Stimulated activated CD4-positive, alpha-beta T cell treated with anti-CD3 and anti-CD28 coated beads, Interleukin-4, amount 100 ng/mL, for 4 hours (primary cell): Measurements from ENCODE around the gene KCND2.

Experiments
- DNase-seq, 2 experiments: peaks; one replicate each; pipeline ENCODE4 v3.0.0-alpha.2; 2020

Gene KCND2

DNA sequence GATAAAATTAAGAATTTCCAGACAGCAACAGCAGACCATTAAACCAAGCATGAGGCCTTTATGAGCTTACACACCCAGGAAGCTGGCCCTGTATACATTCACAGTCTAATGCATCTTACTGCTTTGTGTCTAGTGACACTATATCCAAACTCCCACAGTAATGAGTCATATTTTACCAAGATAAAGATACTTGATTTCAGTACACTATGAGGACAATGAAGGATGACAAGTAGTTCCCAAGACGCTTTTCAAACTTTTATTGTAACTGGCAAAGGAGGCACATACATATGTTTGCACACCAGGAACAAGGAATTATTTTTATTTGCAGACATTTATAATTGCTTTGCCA is 437.0 kb downstream of the KCND2 start:
- DNase-seq: no peak

GRCh38 chr7:120714945-120715344 is 442.0 kb downstream of the KCND2 start:
- no peak for DNase-seq

DNA sequence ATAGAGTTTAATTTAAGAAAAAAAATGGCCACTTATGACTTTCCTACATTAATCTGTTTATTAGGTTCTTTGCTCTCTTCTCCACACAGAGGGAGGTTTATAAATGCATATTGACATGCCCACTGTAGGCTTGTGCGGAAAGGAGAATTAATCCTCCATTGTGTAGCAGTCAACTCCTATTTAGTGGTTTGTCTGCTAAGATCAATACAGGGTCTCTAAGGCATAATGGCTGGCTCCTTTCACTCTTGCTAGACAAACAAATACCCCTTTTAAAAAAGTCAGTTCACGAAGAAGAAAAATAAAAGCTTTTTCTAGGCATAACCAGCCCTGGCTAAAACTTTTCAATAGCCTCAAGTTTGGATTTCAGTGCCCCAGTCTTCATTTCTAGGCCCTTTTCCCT is 443.3 kb downstream of the KCND2 start:
- no peak for DNase-seq

DNA sequence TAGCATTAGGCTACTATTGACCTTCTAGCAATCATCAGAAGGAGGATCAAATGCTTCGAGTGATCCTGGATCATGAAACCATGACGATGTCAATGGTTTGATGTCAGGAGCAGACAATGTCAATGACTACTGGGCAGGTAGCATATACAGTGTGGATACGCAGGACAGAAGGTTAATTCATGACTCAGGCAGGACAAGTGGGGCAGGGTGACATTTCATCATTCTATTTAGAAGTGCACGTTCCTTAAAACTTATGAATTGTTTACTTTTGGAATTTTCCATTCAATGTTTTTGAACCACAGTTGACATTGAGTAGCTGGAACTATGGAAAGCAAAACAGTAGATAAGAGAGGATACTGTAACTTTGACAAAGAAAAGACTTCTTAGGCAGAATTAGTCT is 444.2 kb downstream of the KCND2 start:
- no peak for DNase-seq

DNA sequence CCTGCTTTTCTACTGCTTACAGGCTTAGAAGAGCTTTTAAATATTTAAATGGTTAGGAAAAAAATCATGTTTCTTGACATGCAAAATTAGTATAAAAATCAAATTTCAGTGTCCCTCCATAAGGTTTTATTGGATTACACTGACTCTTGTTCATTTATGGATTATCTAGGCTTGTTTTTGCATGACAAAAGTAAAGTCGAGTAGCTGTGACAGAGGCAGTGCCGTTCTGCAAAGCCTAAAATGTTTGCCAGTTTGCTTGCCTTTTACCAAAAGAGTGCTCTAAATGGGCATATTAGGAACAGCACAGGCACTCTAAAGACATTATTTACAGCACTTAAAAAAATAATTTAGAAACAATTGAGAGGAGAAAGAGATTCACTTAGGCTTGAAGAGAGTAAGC is 445.4 kb downstream of the KCND2 start:
- no peak for DNase-seq

GRCh38 chr7:120720317-120720716 is 447.3 kb downstream of the KCND2 start:
- no peak for DNase-seq

DNA sequence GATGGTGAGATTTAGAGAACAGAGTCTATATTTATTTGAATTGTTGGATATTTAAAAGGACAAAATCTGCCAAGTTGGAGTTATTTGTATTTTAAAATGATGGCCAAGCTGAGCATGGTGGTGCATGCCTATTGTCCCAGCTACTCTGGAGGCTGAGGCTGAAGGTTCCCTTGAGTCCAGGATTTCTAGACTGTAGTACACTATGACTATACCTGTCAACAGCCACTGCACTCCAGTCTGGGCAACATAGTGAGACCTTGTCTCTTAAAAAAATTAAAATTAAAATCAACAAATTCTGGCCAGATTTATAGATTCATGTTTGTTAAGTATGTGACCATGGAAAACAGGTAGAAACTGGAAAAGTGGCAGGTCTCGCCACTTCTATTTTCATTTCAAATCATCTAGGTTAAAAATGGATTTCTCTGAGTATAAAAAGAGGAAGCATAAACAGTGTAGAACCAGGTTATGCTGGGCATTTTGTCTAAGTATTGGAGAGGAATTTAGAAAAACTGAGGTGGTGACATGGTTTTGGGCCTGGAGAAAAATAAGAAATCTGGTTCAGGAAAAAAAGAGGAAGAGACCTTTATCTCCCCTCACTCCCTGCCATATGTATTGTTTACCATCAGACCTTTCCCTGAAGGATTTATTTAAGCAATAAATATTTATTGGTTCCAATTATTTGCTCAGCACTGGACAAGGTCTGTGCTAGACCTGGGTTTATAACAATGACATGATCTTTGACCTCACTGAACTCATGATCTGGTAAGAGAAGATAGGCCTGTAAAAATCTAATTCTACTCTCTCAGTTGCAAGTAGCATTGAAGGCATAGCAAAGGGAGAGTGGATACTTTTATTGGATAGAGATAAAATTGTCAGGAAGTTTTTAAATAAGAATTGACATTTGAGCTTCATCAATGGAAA is 450.8 kb downstream of the KCND2 start:
- DNase-seq: no peak

DNA sequence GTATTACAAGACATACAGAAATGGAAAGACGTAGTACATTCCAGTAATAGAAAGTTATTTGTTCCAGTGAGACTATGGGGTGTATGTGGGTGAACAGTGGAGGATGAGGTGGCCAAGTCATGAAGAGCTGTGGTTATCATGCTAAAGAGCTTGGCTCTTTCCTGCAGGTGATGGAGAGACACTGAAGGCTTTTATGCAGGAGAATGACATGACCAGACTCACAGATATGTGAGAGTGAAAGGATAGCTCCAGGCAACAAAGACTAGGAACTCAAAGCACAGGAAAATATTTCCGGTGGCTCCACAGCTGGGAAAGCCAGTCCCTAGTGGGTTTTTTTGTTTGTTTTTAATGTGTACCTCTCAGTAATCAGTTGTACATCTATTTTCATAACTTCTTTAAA is 451.5 kb downstream of the KCND2 start:
- DNase-seq: no peak

DNA sequence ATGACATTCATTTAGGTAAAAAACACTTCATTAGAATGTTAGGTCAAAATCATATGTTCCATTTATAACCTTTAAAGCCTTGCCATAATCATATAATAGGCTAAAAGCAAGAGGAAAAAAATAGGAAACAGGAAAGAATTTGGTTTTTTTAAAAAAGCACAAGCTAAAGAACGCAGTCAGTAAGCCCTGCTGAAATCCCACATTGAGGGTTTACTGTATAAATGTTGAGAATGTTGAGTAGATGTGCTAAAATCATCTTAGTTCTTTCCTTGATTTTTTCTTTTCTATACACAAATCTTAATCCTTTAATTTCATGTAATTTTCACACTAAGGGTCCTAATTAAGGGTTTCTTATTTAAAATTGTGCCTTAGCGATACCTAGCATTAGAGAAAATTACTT is 452.0 kb downstream of the KCND2 start:
- no peak for DNase-seq

- DNase-seq: no peak
Observed at GRCh38 chr7:120725376-120726039, 452.5 kb downstream of the KCND2 start.

DNA sequence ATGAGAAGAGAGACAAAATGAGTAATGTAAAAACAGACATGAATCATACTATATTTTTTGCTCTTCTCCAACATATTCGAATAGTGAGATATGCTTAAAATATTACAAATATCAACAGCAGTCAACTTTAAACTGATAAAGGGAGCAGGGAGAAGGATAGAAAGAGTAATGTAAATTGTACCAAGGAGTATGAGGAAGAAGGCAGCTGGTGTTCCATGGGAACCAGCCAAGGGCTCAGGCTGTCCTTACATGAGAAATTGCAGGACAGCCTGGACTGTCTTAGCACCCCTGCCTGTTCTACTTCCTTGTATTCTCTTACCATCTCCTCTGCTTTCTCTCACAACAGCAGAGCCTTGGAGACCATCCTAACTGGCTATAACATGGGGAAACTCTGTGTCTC is 456.3 kb downstream of the KCND2 start:
- DNase-seq: no peak

DNA sequence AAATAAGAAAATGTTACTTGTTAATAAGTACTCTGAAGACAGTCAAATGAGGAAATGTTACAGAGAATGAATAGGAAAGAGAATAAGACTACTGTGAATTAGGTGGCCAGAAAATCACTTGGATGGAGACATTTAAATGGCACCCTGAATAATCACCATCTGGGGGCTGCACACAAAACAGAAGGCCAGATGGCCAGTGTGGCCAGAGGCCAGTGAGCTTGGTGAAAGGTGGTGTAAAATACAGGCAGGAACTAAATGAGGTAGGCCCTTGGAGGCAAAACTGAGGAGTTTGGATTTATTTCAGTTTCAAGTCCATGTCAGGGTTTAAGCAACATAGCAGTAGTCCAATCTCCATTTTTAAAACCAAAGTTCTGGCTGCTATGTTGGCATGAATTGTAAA is 458.3 kb downstream of the KCND2 start:
- DNase-seq: no peak

DNA sequence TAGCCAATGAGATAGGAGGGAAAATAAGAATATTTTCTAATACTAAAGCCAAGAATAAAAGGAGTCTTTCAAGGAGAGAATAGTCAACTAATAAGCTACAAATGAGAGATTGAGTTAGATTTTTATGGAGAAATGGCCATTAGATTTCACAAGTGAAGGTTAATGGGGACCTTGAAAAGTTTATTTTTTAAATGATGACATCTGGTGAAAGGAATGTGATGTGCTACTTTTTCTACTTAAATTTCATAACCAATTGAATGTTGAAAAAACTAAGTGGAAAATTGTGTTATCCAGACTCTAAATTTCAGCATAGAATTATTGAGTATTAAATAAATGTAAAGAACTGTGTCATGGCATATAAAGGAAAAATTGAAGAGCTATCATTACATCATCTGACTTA is 459.3 kb downstream of the KCND2 start:
- DNase-seq: no peak

- no peak for DNase-seq
Observed at GRCh38 chr7:120733143-120733542, 460.2 kb downstream of the KCND2 start.

DNA sequence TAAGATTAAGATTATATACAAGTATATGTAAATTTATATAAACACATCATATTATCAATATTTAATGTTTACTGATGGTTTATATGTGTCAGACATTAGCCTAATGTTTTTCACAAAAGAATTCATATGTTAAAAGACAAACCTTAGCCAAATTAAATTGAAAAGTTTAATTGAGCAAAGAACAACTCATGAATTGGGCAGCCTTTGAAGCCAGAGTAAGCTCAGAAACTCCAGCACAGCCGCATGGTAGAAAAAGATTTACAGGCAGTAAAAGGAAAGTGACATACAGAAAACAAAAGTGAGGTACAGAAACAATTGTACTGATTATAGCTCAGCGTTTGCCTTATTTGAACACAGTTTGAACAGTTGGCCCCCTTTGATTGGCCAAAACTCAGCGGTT is 460.9 kb downstream of the KCND2 start:
- DNase-seq: no peak

- no peak for DNase-seq
Observed at GRCh38 chr7:120735791-120736190, 462.8 kb downstream of the KCND2 start.

GRCh38 chr7:120738816-120739215 is 465.8 kb downstream of the KCND2 start:
- no peak for DNase-seq

GRCh38 chr7:120740348-120740747 is 467.4 kb downstream of the KCND2 start:
- no peak for DNase-seq

GRCh38 chr7:120741371-120742042 is 468.5 kb downstream of the KCND2 start:
- no peak for DNase-seq

DNA sequence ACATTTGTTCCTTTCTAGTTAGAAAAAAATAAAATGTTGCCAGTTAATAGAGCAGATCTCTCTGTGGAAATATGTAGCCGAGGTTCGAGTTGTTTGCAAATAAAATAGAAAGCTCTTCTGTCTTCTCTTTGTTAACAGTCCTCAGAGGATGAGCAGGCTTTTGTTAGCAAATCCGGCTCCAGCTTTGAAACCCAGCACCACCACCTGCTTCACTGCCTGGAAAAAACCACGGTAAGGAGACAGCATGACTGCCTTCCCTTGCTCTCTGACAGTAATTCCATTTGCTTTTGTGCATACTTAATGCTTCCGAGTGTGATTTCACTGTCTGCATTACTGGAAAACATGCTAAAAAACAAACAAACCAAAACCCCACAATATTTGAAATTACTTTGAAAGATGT is 469.4 kb downstream of the KCND2 start:
- DNase-seq: no peak

DNA sequence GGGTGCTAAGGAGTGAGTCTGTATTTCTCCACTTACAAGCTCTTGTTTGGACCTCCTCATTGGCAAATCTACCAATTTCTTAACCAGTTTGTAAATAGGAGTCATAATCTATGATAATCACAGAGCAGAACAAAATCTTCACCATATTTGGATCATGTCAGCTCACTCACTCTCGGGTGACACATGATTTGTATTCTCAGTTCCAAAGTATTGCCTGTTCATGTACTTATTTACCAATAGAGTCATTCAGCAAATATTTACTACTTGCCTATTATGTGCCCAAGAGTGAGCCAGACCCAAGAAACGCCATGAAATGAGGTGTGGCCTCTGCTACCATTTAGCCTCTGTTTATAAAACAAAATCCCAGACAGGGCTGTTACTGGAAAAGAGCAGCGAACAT is 470.2 kb downstream of the KCND2 start:
- no peak for DNase-seq

- DNase-seq: no peak
Observed at GRCh38 chr7:120760050-120760449, 487.1 kb downstream of the KCND2 start.

- no peak for DNase-seq
Observed at GRCh38 chr7:120760851-120761250, 487.9 kb downstream of the KCND2 start.

- no peak for DNase-seq
Observed at GRCh38 chr7:120770206-120770605, 497.2 kb downstream of the KCND2 start.
